ENCODE measurements around the gene MBNL2.
A peak's percentile ranks its signal among the peaks of the same experiment; 100 is the strongest.

The MBNL2 gene

DNA sequence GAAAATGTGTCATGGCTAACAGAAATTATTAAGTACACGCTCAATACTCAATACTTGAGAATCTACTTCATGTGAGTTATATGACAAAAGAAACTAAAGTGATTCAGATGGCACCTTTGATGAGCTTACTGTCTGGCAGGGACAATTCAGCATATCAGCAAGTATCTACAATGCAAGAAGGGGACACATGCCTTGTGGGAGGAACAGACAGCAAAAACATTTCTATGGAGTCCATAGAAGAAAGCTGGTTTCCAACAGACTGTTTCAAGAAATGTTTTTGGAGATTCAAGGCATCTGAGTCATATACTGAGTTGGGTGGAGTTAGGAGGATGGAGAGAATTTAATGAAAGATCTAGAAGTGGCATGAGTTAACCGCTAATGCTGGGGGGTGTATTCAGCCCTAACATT lies 54.7 kb downstream of the MBNL2 start:
- TF ChIP-seq, protein P1, sequence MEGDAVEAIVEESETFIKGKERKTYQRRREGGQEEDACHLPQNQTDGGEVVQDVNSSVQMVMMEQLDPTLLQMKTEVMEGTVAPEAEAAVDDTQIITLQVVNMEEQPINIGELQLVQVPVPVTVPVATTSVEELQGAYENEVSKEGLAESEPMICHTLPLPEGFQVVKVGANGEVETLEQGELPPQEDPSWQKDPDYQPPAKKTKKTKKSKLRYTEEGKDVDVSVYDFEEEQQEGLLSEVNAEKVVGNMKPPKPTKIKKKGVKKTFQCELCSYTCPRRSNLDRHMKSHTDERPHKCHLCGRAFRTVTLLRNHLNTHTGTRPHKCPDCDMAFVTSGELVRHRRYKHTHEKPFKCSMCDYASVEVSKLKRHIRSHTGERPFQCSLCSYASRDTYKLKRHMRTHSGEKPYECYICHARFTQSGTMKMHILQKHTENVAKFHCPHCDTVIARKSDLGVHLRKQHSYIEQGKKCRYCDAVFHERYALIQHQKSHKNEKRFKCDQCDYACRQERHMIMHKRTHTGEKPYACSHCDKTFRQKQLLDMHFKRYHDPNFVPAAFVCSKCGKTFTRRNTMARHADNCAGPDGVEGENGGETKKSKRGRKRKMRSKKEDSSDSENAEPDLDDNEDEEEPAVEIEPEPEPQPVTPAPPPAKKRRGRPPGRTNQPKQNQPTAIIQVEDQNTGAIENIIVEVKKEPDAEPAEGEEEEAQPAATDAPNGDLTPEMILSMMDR (conservative IDR thresholded peaks at IDR 0.05) = no peak
- H3K27ac ChIP-seq = no peak overlapping the region

GRCh38 chr13:97278435-97279411 lies 56.6 kb downstream of the MBNL2 start:
- TF ChIP-seq, protein P1 (conservative IDR thresholded peaks at IDR 0.05) = no peak
- no peak overlapping the region; the same call in 1 of the 2 replicates for H3K27ac ChIP-seq

DNA sequence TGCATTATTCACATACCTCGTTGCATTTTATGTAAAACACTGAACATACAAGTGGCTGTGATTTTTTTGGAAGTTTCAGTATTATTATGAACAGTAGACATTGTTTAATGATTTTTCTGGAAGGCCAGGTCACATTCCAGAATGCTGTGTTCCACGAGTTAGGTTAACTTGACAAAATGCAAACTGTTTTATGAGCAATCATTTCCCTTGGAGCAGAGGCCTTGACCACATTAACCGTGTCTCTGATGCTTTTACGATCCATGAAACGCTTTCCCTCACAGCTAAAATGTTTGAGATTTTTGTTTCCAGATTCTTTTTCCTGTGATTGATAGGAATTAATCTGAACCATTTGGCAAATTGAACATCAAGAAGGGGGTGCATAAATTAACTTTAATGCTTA lies 57.8 kb downstream of the MBNL2 start:
- TF ChIP-seq, protein P1 (conservative IDR thresholded peaks at IDR 0.05) = no peak
- peak overlapping the region; percentile 15; the same call in 1 of the 2 replicates for H3K27ac ChIP-seq

DNA sequence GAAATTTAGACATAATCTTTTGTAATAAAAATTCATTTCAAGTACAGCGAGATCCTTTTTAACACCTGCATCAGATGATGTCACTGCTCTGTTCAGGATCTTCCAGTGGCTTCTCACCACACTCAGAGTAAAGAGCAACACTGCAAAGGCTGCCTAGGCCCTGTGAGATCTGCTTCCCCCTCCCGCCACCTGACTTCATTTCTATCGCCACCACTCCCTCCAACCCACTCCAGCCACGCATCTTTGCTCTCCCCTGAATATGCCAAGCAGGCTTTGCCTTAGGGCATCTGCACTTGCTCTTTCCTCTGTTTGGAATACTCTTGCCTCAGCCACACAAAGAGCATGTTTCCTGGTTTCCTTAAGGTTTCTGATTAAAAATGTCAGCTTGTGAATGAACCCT lies 58.3 kb downstream of the MBNL2 start:
- TF ChIP-seq, protein P1 (conservative IDR thresholded peaks at IDR 0.05) = no peak
- H3K27ac ChIP-seq = peak overlapping the region; percentile 15; the same call in 1 of the 2 replicates

GRCh38 chr13:97281028-97281427 lies 58.9 kb downstream of the MBNL2 start:
- TF ChIP-seq, protein P1 (conservative IDR thresholded peaks at IDR 0.05) = no peak
- H3K27ac ChIP-seq = peak overlapping the region; percentile 15; the same call in 1 of the 2 replicates

- no peak overlapping the region for H3K27ac ChIP-seq
- TF ChIP-seq, protein P1 (conservative IDR thresholded peaks at IDR 0.05) = no peak
These were observed 60.6 kb downstream of the MBNL2 start for GRCh38 chr13:97282705-97283104.

DNA sequence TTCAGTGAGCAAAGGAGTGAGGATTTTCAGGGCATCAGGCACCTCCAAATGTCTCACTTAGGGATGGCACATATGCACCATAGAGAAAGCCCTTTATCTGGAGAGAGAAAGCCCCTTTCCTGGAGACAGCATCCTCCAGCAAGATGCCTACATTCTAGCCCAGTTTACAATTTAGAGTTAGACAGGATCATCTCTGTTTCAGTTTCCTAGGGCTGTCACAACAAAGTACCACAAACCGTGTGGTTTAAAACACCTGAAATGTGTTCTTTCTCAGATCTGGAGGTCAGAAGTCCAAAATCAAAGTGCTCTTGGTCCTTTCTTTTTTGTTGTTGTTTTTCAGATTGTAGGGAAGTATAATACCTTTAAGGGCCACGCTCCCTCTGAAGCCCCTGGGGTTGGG lies 61.8 kb downstream of the MBNL2 start:
- TF ChIP-seq, protein P1 (conservative IDR thresholded peaks at IDR 0.05) = no peak
- H3K27ac ChIP-seq = no peak overlapping the region
